ENCODE measurements around the gene LRRTM3.

LRRTM3 gene

GRCh38 chr10:66982792-66983474 is 57.1 kb downstream of the LRRTM3 start:
- TF ChIP-seq CTCF (IDR thresholded peaks at IDR 0.05; ENCODE audit: low read depth, low read length, missing control alignments), result no peak
- no peaks in the 10 kb centered on the region for H3K36me3 ChIP-seq (replicated peaks)
- H3K27me3 ChIP-seq (replicated peaks), result no peaks in the 10 kb centered on the region
- H3K4me3 ChIP-seq (ENCODE audit: low read depth, low read length), result no peak overlapping the region
- H3K27ac ChIP-seq, result no peak overlapping the region
- in situ Hi-C loops (cut with HindIII; ENCODE audit: low pct_ligation_motif_present, low sequenced_read_pairs), result no loop called here
- no peak for DNase-seq

- Histone ChIP-seq H3K27ac (no peak overlapping the region), H3K27me3 (replicated peaks) (no peaks in the 10 kb centered on the region), H3K36me3 (replicated peaks) (no peaks in the 10 kb centered on the region), H3K4me3 (ENCODE audit: low read depth, low read length) (no peak overlapping the region)
- DNase-seq, result no peak
- TF ChIP-seq CTCF (IDR thresholded peaks at IDR 0.05; ENCODE audit: low read depth, low read length, missing control alignments), result no peak
- in situ Hi-C loops (cut with HindIII; ENCODE audit: low pct_ligation_motif_present, low sequenced_read_pairs), result no loop called here
Observed at GRCh38 chr10:66983475-66983818, 57.6 kb downstream of the LRRTM3 start.

GRCh38 chr10:66990143-66990830 is 64.5 kb downstream of the LRRTM3 start:
- no peak for TF ChIP-seq CTCF (IDR thresholded peaks at IDR 0.05; ENCODE audit: low read depth, low read length, missing control alignments)
- in situ Hi-C loops (cut with HindIII; ENCODE audit: low pct_ligation_motif_present, low sequenced_read_pairs), result no loop called here
- no peak for DNase-seq
- no peak overlapping the region for H3K4me3 ChIP-seq (ENCODE audit: low read depth, low read length)
- H3K36me3 ChIP-seq (replicated peaks), result no peaks in the 10 kb centered on the region
- no peaks in the 10 kb centered on the region for H3K27me3 ChIP-seq (replicated peaks)
- H3K27ac ChIP-seq, result no peak overlapping the region

DNA sequence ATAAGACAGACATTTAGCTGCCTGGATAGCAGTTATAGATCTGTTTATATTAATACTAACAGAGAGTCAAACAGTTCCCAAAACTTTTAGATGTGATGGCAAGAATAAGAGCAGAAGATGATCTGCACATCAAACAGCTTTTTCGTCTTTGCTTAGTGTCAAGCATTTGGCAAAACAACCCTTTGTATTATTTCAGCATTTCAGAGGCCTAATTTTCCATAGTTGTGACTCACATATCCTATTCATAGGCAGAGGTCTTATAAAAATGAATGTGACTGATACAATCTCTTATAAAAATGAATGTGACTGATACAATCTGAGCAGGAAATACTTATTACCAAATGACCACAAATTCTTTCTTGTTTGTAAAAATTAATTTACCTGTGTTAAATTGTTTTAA is 71.2 kb downstream of the LRRTM3 start:
- Histone ChIP-seq H3K27ac (no peak overlapping the region), H3K27me3 (replicated peaks) (no peaks in the 10 kb centered on the region), H3K4me3 (ENCODE audit: low read depth, low read length) (no peak overlapping the region), H3K36me3 (replicated peaks) (no peaks in the 10 kb centered on the region)
- DNase-seq, result no peak
- in situ Hi-C loops (cut with HindIII; ENCODE audit: low pct_ligation_motif_present, low sequenced_read_pairs), result no loop called here
- TF ChIP-seq CTCF (IDR thresholded peaks at IDR 0.05; ENCODE audit: low read depth, low read length, missing control alignments), result no peak

GRCh38 chr10:66999762-67000545 is 74.1 kb downstream of the LRRTM3 start:
- no peaks in the 10 kb centered on the region for H3K27me3 ChIP-seq (replicated peaks)
- H3K4me3 ChIP-seq (ENCODE audit: low read depth, low read length), result no peak overlapping the region
- no peak overlapping the region for H3K27ac ChIP-seq
- H3K36me3 ChIP-seq (replicated peaks), result no peaks in the 10 kb centered on the region
- in situ Hi-C loops (cut with HindIII; ENCODE audit: low pct_ligation_motif_present, low sequenced_read_pairs), result no loop called here
- no peak for TF ChIP-seq CTCF (IDR thresholded peaks at IDR 0.05; ENCODE audit: low read depth, low read length, missing control alignments)
- DNase-seq, result no peak
